PC-9 (cell line): ENCODE results near the gene RAP1GAP2. TPM values are rescaled to one million over a fixed set of nuclear protein-coding genes. Genes with fewer than 3 reads are reported as not detected.

Source experiments
- BruUV-seq: library from RNA; stranded (reverse); fragments of 400-500 nt; replicated peaks from 2 replicates; lab custom pipeline; 2021; lab: Mats Ljungman, UMichigan
- CTCF ChIA-PET: fragments of 300-600 bp; sonication (Branson Sonifier 250); formaldehyde crosslinking; loops from one replicate; lab custom pipeline; 2022; ENCODE audit warnings: antibody characterized with exemption; lab: Charles Lee
- POLR2A ChIA-PET: fragments of 300-600 bp; sonication (Branson Sonifier 250); formaldehyde crosslinking; loops from one replicate; lab custom pipeline; 2022; ENCODE audit warnings: antibody characterized with exemption; ENCODE audit not compliant: unreplicated experiment; lab: Charles Lee
- DNase-seq, 2 experiments: peaks; one replicate each; pipeline versions ENCODE4 v3.0.0 to v3.0.0-alpha.2; 2015 to 2022; ENCODE audit warnings: mixed read lengths in 1 of 2
- H2AFZ ChIP-seq: fragments of 200-600 bp; sonication (generic); 2 replicates; pipeline ENCODE4 v1.8.1; 2017; ENCODE audit warnings: antibody characterized with exemption
- H3F3A ChIP-seq: fragments of 200-600 bp; sonication (generic); 2 replicates; pipeline ENCODE4 v1.8.1; 2017; ENCODE audit warnings: antibody characterized with exemption, mild to moderate bottlenecking, low read depth; ENCODE audit not compliant: insufficient read depth
- H3K27ac ChIP-seq: fragments of 200-600 bp; sonication (generic); 2 replicates; pipeline ENCODE4 v1.6.1; 2016; ENCODE audit warnings: mixed run types
- H3K27me3 ChIP-seq: fragments of 200-600 bp; sonication (generic); 2 replicates; pipeline ENCODE4 v1.6.1; 2016; ENCODE audit warnings: low read depth, mixed run types; ENCODE audit not compliant: insufficient read depth
- H3K36me3 ChIP-seq: fragments of 200-600 bp; sonication (generic); 2 replicates; pipeline ENCODE4 v1.6.1; 2016; ENCODE audit warnings: low read depth, mixed run types
- H3K4me1 ChIP-seq: fragments of 200-600 bp; sonication (generic); replicated peaks from 2 replicates; pipeline ENCODE4 v1.6.1; 2016; ENCODE audit warnings: mixed run types; ENCODE audit not compliant: insufficient read depth
- H3K4me2 ChIP-seq: fragments of 200-600 bp; sonication (generic); 2 replicates; pipeline ENCODE4 v1.6.1; 2017; ENCODE audit warnings: mixed run types
- H3K4me3 ChIP-seq: fragments of 200-600 bp; sonication (generic); 2 replicates; pipeline ENCODE4 v1.6.1; 2016; ENCODE audit warnings: mixed run types
- H3K79me2 ChIP-seq: fragments of 200-600 bp; sonication (generic); 2 replicates; pipeline ENCODE4 v1.6.1; 2017; ENCODE audit warnings: low read depth, mixed run types
- H3K9me2 ChIP-seq: fragments of 200-600 bp; sonication (generic); 2 replicates; pipeline ENCODE4 v1.8.1; 2017; ENCODE audit warnings: mild to moderate bottlenecking; ENCODE audit not compliant: insufficient read depth
- H3K9me3 ChIP-seq: fragments of 200-600 bp; sonication (generic); 2 replicates; pipeline ENCODE4 v1.8.1; 2016; ENCODE audit warnings: low read depth; ENCODE audit not compliant: insufficient read depth
- H4K20me1 ChIP-seq: fragments of 200-600 bp; sonication (generic); 2 replicates; pipeline ENCODE4 v1.8.1; 2017; ENCODE audit not compliant: insufficient read depth
- EZH2 ChIP-seq: fragments of 200-600 bp; sonication (generic); IDR thresholded peaks from 2 replicates; pipeline ENCODE4 v1.8.0; 2017; ENCODE audit warnings: antibody characterized with exemption, low read depth
- intact Hi-C: fragments of 100-400 bp; cut with micrococcal nuclease; formaldehyde crosslinking; loops from one replicate; pipeline ENCODE4 v1.10.0; 2022; ENCODE audit not compliant: unreplicated experiment
- total RNA-seq: library from RNA; stranded (reverse); gene quantifications from 2 replicates; pipeline ENCODE4 v1.2.3, GENCODE V29; 2021
- TF ChIP-seq, protein P1 (sequence below): fragments of 200-600 bp; sonication (generic); conservative IDR thresholded peaks from 2 replicates; pipeline ENCODE4 v1.6.1; 2017; ENCODE audit warnings: mixed run types, antibody characterized with exemption, mild to moderate bottlenecking, moderate library complexity

RAP1GAP2 gene
- total RNA-seq, 1 experiment from 2014 or later, result 10.1 TPM

DNA sequence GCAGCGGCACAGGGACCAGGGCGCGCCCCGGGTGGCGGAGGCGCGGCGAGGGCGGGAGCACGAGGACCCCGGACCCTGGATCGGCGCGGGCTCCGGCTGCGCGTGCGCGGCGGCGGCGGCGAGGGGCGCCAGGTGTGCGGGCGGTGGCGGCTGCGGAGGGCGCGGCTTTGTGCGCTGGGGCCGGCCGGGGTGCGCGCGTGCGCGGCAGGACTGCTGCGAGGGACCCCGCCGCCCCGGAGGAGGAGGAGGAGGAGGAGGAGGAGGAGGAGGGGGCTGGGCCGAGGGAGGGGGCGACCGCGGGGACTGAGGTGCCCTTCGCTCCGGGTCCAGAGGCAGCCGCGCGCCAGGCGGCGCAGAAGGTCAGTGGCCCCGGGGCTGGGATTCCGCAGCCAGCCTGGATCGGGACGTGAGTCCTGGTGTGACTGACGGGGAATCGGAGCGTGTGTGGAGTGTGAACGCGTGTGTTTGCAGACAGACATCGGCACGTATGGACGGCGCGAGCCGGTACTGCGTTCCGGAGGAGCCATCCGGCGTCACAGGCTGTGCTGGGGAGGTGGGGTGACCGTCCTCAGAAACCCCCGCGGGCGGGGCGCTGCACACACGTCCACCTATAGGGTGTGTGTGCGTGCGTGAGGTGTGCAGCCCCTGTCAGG, 19.5 kb upstream of the RAP1GAP2 start:
- BruUV-seq, result no TSS peak
- Histone ChIP-seq H2AFZ (no peak overlapping the region), H3K4me3 (no peak overlapping the region), H3K79me2 (no peaks in the 10 kb centered on the region), H3K27me3 (peaks cover 69% of the 10 kb centered on the region), H3K36me3 (no peaks in the 10 kb centered on the region), H3K9me3 (no peaks in the 10 kb centered on the region), H3K27ac (no peak overlapping the region), H3K9me2 (no peaks in the 10 kb centered on the region), H3K4me1 (no peaks in the 10 kb centered on the region), H3K4me2 (no peak overlapping the region), H4K20me1 (no peaks in the 10 kb centered on the region), H3F3A (no peaks in the 10 kb centered on the region)
- DNase-seq, result no peak
- ChIA-PET CTCF (no interaction called here), POLR2A (no interaction called here)
- TF ChIP-seq, protein P1, sequence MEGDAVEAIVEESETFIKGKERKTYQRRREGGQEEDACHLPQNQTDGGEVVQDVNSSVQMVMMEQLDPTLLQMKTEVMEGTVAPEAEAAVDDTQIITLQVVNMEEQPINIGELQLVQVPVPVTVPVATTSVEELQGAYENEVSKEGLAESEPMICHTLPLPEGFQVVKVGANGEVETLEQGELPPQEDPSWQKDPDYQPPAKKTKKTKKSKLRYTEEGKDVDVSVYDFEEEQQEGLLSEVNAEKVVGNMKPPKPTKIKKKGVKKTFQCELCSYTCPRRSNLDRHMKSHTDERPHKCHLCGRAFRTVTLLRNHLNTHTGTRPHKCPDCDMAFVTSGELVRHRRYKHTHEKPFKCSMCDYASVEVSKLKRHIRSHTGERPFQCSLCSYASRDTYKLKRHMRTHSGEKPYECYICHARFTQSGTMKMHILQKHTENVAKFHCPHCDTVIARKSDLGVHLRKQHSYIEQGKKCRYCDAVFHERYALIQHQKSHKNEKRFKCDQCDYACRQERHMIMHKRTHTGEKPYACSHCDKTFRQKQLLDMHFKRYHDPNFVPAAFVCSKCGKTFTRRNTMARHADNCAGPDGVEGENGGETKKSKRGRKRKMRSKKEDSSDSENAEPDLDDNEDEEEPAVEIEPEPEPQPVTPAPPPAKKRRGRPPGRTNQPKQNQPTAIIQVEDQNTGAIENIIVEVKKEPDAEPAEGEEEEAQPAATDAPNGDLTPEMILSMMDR, result no peak
- TF ChIP-seq EZH2, result no peak
- intact Hi-C loops, result no loop called here

DNA sequence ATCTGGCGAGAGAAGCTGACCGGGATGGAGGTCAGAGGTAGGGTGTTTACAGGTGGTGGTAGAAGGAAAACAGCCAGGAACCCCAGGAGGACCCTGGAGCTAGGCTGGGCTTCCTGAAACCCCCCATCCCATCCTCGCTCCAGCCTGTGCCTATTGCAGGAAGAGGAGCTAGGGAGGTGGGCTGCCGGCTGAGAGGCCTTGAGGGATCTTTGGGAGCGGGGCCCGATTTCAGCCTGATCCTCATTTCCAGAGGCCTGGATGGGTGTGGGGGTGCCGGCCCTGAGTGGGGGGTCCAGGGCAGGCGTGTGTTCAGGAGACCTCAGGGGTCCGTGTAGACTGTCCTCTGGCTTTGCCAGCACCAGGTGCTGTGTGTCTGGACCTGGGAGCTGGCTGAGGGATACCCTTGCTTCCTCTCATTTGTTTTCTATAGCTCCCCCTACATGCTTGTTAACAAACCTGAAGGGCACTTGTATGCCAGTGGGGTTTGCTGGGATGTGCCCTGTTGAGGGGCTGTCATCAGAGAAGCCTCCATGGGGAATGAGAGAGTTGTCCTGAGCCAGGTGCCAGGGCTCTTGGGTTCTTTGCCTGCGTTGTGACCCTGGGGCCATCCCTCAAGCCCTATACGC, 18.9 kb upstream of the RAP1GAP2 start:
- intact Hi-C loops, result no loop called here
- Histone ChIP-seq H4K20me1 (no peaks in the 10 kb centered on the region), H3K4me3 (no peak overlapping the region), H2AFZ (no peak overlapping the region), H3K79me2 (no peaks in the 10 kb centered on the region), H3K4me1 (no peaks in the 10 kb centered on the region), H3K27me3 (peaks cover 65% of the 10 kb centered on the region), H3K9me3 (no peaks in the 10 kb centered on the region), H3K4me2 (no peak overlapping the region), H3K36me3 (no peaks in the 10 kb centered on the region), H3F3A (no peaks in the 10 kb centered on the region), H3K27ac (no peak overlapping the region), H3K9me2 (no peaks in the 10 kb centered on the region)
- ChIA-PET POLR2A (no interaction called here), CTCF (no interaction called here)
- no peak for DNase-seq
- BruUV-seq, result no TSS peak
- TF ChIP-seq, protein P1, result no peak
- no peak for TF ChIP-seq EZH2

DNA sequence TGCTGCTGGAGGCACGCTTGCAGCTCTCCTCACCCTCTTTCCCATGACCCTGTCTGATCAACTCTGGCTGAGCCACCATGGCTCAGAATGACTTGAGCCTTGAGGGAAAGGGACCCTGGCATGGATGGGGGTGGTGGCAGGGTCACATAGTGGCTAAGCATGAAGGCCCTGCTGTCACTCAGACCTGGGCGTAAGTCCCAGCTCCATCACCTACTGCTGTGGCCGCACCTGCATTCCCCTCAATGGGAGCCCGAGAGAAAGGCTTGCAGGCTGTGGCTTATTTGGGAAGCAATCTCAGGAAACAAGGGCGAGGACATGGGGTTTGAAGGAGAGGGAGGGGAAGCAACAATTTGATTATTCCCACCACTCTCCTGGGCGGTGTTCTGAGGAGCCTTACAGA, 17.7 kb upstream of the RAP1GAP2 start:
- POLR2A ChIA-PET, result interaction anchor here (0.5 kb wide), 1 partner anchor 41 kb away, joined by 16 read pairs; no protein-coding TSS in a partner anchor
- TF ChIP-seq, protein P1, result no peak
- no peak for TF ChIP-seq EZH2
- H3K27ac ChIP-seq, result no peak overlapping the region
- DNase-seq, result no peak
- no peak overlapping the region for H2AFZ ChIP-seq
- H3K9me3 ChIP-seq, result no peaks in the 10 kb centered on the region
- no peaks in the 10 kb centered on the region for H3K36me3 ChIP-seq
- no peaks in the 10 kb centered on the region for H3K79me2 ChIP-seq
- no peaks in the 10 kb centered on the region for H3F3A ChIP-seq
- intact Hi-C loops, result no loop called here
- peaks cover 64% of the 10 kb centered on the region for H3K27me3 ChIP-seq
- H3K4me3 ChIP-seq, result no peak overlapping the region
- CTCF ChIA-PET, result no interaction called here
- no peaks in the 10 kb centered on the region for H4K20me1 ChIP-seq
- H3K4me2 ChIP-seq, result no peak overlapping the region
- H3K9me2 ChIP-seq, result no peaks in the 10 kb centered on the region
- no TSS peak for BruUV-seq
- no peaks in the 10 kb centered on the region for H3K4me1 ChIP-seq
